ENCODE data around the gene SEMA6A.
A peak's percentile ranks its signal among the peaks of the same experiment; 100 is the strongest.

Gene SEMA6A

DNA sequence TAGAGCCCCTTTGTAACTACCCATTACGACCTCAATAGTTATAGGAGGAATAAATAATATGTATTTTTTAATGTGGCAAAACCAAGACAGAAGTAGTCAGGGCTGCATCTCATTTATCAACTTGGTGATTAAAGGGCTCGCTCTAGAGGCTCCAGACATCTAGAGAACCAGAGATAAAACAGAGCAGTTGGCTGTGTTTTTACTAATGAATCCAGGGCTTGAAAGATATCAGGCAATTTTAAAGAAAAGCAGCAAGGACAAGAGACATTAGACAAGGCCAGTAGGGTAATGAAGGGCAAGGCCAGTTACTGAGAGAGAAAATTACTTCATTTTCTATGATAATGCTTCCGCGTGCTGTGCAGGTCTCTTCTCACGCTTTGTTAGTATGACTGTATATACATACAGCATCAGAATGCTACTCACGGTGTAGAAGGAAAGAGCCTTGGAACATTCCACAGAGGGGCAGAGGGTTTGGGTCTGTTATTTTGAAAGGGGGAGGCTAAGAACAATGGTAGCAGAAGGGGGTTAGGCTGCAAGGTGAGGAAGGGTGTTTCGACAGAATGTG lies 110.4 kb downstream of the SEMA6A start:
- DNase-seq (ENCODE audit: low spot score): no peak

DNA sequence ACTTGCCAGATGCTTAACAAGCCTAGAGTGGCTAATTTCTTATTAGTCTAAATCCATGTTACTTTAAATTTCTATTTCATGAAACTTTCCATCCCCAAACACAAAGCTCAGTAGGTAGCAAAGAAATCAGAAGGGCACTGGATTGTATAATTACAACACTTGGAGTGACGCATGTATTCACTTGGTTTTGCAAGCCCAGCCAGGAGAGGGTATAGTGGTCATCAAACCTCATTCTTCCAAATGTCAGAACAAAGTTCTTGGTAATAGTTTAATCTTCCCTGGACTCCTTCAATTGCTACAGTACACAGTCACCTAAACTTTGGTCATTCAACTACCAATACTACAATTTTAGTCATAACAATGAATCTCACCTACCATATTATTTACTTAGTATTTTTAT lies 112.1 kb downstream of the SEMA6A start:
- DNase-seq (ENCODE audit: low spot score): no peak

DNA sequence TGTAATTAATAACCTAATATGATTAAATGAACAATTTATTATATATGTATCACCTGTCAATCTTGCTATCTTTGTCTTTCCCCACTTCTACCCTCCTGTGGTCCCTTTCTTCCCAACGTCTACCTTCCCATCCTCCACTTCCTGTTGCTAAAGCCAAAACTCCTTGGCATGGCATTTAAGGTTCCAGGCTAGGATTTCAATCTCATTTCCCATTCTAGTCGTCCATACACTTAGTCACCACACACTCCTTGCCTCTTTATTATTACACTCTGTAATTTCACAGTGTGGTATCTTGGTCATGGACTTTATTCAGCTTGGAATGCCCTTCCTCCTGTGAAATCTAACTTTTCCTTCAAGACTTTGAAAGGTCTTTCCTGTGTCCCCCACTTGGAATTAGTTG lies 115.3 kb downstream of the SEMA6A start:
- no peak for DNase-seq (ENCODE audit: low spot score)

DNA sequence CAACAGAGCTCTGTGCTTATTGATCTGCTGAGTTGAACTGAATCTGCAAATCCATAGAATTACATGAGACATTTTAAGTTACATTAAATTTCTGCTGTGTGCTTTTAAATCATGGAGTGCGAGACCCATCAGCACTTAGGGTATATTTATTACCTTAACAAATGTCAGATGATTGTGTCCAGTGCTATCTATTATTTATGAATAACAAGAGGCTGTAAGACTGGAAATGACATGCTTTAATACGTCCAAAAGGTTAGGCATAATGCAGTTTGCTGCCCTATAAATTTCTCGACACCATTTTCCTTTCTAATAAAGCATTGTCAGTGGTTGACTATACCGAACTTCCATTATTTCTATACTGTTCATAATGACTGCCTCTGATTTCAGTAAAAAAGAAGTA lies 117.6 kb downstream of the SEMA6A start:
- no peak for DNase-seq (ENCODE audit: low spot score)

DNA sequence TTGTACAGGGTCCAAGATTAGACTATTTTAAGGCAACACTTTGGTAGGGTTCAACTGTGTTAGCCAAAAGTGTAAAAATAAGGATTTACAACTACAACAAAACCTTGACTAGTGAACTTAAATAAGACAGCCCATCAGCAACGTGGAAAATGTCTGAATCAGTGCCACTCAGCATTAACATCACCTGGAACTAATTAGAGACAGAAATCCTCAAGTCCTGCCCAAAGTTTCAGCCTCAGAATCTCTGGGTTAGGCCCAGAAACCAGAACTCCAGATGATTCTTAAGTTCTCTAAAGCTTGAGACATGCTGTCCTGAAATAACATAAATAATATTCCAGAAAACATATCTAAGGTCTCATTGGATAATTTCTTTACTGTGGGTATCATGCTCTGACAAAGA lies 118.6 kb downstream of the SEMA6A start:
- no peak for DNase-seq (ENCODE audit: low spot score)

DNA sequence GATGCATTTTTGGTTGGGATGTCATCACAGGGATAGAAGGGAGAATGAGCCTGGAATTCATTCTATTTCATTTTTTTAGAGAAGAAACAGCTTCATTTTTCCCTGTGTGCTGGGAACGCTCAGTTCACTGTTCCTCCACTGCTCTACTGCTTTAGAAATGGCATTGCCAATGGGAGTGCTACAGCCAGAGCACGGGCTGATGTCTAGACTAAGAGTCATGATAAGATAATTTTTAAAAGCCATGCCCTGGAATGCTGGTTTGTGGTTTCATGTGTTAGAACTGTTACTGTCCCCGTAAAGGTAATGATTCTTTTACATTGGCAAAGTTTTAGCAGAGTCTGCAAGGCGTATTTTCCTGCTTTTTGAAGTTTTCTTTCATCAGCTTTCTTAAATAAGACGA lies 119.6 kb downstream of the SEMA6A start:
- DNase-seq (ENCODE audit: low spot score): peak; percentile 14

DNA sequence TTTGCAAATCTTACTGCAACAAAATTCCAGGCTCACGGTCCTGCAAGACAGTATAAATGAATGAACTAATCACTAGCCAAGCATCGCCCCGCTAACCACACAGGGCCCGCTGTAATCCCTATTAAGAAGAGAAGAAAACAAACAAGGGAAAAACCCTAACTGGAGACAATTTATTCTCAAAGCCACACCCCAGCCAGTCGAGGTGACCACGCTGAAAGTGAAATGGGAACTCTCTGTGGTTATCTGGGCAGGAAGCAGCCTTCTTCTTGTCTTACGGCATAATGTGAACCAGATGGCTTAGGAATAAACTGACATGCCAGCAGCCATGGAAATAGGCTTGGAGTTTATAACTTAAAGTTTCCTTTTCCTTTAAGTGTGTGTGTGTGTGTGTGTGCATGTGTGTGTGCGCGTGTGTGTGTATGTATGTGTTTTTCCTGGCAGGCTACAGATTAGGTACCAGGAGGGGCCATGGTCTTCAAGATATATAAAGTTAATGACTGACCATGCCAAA lies 120.2 kb downstream of the SEMA6A start:
- DNase-seq (ENCODE audit: low spot score): peak; percentile 49

DNA sequence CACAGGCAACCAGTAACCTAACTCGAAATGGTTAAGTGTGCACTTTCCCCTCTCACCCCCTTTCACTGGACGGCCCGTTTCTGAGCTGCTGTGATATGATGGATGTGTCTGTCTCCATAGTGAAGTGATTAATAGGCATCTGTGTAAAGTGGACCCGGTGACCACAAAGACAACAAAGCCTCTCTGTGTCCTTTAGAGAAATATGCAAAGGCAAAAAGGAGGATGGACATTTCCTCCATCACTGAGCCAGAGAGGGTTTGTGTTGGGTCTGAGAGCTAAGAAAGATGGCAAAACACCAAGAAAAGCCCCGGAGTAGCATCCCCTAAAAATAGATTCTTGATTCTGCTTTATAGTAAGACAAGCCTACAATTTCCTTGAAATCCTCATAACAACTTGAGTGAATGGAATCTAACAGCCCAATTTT lies 120.6 kb downstream of the SEMA6A start:
- peak; percentile 80 for DNase-seq (ENCODE audit: low spot score)

DNA sequence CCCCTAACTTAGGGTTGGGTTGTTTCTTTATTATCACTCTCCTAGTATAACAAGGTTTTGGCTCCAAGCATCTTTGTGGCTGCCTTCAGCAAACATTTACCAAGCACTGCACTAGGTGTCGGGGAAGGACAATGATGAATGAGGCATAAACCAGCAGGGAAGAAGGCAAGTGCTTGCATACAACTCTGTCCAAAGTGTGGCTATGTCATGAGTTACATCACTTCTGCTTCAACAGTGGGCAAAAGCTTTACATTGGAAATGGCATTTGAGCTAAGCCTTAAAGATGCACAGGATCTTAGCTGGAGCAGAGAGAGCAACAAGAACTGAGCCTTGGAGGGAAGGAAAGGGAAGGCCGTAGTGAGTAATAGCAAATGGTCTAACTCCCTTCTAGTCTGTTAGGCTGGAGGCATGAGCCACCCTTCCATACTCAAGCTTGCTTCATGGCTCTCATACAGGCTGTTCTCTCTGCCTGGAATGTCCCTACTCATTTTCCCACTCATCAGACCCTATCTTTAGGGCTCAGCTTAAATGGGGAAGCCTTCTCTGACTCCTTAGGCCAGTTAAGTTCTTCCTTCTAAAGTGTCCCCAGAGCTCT lies 121.8 kb downstream of the SEMA6A start:
- no peak for DNase-seq (ENCODE audit: low spot score)

DNA sequence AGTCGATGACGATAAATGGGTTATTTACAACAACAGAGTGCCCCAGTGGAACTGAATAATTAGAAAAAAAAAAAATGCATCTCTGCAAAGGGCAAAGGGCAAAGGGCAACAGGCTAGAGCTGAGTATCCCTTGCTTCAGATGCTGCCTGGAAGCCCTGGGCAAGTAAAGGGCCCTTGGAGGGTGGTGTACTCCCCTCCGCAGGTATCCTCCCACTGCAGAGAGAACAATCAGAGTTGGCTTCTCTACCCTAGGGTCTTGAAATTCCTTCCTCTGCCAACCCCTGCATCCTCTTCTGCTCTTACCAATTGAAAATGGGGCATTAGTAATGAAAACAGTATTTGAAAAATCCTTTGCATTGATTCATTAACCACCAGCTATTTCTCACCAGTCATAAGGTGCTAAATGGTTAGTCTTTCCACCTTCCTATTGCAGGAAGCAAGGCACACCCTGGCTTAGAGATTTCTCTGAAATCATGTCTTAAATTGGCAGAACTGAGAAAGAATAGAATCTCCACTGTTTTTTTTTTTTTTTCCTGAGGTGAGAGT lies 122.6 kb downstream of the SEMA6A start:
- DNase-seq (ENCODE audit: low spot score): no peak

DNA sequence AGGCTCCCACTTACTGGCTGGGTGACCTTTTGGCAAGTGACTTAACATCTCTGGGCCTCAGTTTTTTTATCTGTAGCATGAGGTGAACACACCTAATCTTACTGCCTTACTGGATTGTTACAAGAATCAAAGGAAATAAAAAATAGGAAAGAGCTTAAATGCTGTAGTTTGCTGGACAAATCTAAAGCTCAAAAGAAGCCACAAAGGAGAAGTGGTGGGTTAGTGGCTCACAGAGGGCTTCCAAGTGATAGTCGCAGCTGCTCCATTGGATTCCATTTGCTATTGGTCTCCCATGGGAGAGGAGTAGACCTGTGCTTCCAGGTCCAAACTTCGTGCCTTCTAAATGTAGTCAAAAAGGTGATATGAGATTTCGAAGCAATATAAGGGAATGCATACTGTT lies 123.6 kb downstream of the SEMA6A start:
- no peak for DNase-seq (ENCODE audit: low spot score)

DNA sequence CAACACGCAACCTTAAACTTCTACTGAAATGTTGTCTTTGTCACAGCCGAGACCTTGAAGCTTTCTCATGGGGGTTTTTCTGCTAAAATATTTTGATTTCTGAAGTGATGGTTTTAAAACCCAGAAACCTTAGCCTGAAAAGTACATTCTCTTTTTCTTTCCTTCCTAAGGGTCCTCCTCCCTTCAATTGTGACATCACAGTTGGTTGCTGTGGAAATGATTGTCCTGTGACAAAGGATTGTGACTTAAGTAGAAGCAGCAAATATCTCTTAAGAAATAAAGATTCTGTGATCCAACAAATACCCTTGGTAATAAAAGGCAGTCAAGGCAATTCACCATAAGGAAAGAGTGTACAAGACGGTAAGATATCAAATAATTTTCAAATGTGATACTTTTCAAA lies 125.2 kb downstream of the SEMA6A start:
- DNase-seq (ENCODE audit: low spot score): no peak

DNA sequence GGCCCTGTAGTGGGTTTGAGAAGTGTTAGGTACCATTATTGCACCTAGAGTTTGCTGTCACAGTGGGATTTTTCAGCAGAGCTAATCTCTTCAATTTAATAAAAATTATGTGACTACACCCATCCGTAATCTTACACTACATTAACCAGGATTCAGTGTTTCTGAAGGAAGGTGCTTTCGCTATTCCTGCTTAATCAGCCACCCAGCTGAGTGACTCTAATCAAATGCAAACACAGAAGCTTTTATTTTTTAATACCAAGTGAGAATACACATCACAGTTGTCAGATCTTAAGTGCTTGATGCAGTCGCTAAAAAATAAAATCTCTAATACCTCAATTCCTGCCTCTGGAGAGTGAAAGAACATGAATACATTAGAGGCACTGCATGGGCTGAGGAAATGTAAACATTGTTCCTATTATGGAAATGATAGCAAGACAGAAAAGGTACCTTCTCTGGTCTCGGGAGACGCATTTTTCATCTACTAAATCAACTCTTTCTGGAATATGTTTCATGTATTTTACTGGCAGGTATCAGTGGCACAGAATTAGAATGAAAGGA lies 125.7 kb downstream of the SEMA6A start:
- DNase-seq (ENCODE audit: low spot score): no peak

DNA sequence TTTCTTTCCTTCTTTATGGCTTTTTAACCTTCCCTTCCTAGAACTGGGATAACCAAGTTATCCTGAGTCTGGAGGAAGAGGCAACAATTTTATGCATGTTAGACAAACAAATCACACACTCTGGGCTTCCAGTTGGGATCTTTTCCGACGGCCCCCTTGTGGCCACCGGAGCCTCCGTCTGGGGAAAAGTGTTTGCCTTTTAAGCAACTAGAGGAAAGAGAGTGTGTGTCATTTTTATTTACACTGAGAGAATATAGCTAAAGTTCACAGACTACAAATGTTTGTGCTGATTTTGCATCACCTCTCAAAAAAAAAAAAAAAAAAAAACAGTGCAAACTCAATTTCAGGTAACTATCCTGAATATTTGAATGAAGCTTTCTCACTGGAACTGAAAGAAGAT lies 126.2 kb downstream of the SEMA6A start:
- no peak for DNase-seq (ENCODE audit: low spot score)

DNA sequence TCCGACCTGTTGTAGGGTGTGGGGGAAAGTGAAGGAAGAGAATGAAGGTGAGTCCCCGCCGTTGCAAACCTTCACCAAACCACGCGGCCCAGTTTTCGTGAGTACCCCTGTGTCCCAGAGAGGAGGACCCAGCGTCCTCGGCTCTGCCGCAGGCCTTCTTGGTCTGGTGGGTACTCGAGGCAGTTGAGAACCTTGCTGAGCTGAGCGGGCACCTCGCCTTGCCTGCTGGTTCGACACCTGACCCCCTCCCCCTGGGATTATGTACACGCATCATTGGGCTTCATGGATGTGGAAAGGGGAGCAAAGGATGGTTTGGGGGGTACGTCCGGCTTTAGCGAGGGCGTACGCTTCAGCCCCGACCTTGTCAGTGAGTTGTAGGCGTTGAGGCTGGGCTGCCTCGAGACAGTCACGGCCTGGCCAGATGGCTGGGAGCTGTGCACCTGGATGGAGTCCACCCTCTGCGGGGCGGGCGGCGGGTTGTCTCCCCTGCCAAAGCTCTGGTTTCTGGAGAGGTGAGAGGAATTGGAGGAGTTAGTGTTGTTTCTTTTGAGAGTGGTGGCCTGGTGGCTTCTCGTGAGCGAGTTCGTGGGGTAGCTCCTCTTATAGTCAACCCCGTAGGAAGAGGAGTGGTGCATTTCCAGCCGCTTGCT lies 128.1 kb downstream of the SEMA6A start:
- no peak for DNase-seq (ENCODE audit: low spot score)

DNA sequence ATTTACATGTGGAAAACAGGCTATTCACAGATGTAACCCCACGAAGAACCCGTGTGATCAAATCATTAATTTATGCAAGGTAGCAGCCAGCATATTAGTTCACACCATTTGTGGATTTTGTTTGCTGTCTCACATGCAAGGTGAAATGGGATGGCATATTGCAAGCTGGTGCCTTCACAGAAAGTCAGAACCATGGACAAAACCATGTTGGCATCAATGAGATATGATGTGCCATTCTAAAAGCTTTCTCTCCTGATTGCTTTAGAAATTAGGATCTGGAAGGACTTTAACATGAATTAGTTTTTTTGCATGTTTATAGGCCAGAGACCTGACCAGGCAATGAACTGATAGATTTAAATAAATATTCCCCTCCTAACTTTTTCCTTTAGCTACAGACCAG lies 129.3 kb downstream of the SEMA6A start:
- DNase-seq (ENCODE audit: low spot score): no peak

DNA sequence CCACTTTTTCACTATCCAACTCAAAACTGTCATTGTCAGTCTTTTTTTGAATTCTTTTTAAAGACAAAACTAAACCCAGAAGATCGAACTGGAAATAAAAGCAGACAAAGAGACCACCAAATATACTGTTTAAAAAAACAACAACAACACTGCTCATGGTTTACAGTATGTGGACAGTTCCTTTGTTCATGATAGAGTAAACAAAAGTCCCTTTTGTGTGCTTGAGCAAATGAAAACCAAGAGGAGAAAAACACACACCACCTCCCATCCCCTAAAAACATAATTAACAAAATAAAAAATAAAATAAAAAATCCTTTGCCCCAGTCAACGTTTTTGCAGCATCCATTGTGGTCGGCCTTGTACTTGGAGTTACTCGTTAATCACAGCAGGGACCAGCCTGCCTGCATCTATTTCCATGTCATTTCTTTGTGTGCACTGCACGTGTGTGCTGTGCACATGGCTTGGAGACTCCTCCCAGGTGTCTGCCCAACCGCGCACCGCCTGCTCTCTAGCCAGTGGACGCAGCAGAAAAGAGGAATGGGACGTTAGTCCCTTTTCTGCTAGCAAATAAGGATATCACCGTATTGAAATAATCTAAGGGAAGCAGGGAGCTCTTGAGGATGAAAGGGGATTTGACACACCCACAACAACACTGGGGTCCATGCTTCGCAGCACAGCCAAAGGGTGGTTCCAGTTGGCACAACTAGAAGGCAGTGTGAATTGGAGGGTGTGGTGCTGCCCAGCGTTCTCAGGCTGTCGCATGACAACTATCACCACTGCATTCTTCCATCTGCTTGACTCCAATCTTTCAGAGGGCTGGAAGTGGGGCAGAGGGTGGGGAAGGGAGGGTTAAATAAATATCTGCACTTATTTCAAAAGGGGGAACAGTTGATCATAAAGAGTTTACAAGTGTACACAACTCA lies 130.0 kb downstream of the SEMA6A start:
- no peak for DNase-seq (ENCODE audit: low spot score)

DNA sequence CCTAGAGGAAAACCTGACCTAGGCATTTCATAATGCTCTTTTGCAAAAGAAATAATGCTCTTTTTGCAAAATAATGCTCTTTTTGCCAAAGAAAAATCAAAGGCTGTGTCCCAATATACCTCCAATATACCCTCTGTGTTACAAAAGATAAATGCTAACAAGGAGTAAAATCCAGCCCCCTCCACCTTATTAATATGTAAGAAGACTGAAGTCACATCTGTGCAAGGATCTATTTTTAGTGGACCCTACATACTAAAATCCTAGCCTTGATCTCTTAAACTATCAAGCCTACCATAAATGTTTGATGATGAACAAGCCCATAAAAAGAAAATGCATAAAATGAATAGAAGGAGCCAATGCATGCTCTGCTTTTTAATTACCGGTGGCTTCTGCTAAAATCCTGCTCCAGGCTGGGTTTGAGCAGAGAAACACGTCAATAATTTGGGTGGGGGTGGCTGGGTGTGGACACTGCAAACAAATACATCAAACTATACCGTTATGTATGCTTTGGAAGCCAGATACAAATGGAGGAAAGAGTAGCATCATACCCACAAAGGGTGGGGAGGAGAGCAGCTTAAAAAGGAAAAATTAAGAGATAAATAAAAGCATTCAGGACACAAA lies 131.6 kb downstream of the SEMA6A start:
- DNase-seq (ENCODE audit: low spot score): no peak

DNA sequence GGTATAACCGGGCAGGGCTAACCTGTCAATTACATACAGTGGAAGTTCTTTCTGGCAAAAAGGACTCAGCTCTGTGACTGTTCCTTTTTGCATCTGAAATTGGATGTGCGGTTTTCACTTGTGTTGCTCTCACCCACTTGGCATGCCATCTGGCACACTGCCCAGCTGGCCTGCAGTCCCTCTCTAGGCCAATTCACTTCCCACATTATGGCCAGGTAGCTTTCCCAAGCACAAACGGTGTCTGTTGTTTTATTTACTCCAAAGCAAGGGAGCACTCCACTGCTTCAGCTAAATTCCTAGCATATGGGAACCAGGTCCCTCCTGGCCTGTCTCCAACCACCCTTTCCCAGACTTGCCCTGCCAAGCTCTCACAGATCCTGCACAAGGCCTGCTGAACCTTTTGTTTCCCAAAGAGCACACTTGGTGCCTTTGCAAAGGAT lies 132.5 kb downstream of the SEMA6A start:
- DNase-seq (ENCODE audit: low spot score): peak; percentile 35

DNA sequence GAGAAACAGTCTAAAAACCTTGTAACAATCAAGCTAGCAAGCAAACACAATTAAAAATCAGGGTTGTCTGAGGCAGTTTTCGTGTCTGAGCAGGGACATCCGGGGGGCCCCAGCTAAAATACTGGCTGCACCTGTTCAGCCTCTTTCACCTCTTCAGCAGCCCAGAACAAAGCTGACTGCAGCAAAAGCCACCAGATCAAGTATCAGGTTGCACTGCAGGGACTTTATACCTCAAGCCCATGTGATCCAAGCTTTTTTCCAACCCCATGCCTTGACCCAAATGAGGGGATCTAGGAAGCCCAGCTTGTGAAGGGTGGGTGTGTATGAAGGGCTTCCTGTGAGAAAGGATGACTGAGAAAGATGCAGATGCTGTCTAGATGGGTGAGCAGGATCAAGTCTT lies 133.4 kb downstream of the SEMA6A start:
- DNase-seq (ENCODE audit: low spot score): no peak

DNA sequence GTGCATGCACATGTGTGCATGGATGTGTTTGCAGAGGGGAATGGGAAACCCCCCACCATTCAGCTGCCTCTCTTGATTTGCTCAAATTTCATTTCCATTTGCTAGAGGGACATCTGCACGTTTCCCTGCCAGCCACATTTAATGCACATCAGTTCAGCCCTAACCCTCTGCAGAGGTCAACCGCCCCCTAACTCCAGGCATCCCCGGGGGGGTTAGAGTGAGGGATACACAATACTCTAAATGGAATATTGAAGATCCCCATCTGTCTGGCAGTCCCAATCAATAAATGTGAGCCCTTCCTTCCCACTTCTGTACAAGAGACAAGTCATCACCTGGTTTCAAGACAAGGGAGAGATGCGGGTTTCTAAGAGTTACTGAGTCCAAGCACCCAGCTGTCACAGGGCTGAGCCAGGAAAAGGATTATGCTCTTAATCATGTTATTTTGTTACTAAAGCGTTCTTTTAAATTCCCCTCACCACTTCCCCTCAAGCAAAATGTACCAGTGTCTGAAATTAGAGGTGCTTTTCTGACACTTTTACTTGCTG lies 134.1 kb downstream of the SEMA6A start:
- DNase-seq (ENCODE audit: low spot score): no peak
